GM18499 (cell line): ENCODE data around the gene GRIK3.
"Not testable (repeated sequence)": the region's sequence is repeated elsewhere in the genome, so short reads cannot be mapped to it uniquely, and the experiment has no call there.

ENCODE experiments used
- ATAC-seq: cut with Tn5 transposase; IDR thresholded peaks from one replicate; pipeline ENCODE4 v1.9.1; 2021; ENCODE audit warnings: moderate number of reproducible peaks; ENCODE audit not compliant: insufficient read depth, unreplicated experiment

Gene GRIK3

DNA sequence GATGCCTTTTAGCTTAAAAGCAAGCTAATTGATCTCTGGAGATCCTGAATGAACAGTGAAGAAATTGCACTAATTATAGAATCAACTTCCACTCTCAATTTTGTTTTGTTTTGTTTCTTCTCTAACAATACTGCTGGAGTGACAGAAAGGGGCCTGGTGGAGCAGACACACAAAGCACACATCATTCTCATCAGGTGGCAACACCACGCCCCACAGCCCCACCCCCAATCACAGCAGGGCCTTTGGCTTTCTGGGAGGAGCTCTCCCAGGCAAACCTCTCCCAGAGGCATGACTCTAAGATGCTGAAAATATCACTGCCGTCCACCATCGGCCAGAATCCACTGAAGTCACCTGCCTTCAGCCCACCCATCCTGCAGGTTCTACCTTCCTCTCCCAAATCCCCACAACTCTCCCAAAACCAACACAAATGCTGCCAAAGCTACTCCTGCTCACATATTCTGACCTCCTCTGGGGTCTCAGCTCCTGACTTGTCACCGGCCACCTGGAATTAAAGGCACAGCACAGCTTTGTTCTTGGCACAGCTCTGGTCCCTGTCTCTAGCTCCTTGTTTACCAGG, 120.7 kb downstream of the GRIK3 start:
- ATAC-seq: no peak

DNA sequence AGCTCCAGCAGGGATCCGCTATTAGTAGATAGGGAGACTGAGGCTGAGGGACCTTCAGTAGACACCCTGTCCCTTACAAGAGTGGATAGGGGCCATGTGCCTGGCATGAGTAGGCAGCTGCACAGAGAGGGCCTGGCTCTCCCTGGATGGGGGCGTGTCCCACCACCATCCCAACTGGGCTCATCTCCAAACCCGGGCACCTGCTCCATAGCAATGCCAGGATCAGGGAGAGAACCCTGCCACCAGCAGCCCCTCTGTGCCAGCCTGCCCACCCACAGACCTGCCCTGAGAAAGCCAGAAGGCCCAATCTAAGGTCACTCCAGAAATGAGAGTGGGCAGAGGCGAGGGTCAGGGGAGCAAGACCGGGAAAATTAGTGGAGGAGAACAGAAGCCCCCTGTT, 121.3 kb downstream of the GRIK3 start:
- no peak for ATAC-seq

DNA sequence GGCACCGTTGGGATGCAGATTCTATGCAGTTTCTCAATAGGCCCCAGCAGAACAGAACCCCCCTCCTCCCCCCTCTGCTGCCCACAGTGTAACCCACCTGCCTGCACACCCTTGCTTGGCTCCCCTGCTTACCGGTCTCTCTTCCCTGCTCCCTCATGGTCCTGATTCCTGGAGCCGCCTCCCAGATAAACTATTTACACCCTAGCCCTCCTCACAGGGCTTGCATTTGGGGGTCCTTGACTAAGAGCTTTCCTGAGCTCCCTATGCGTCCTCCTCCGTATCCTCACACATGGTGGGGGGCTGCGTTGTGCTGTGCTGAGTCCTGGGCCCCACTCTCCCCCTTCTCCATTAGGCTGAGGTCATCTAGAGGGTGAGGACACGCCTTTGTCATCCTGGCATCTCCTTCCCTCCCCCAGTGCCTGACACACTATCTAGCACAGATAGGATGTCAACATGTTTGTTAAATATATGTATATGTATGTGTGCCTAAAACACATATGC, 121.9 kb downstream of the GRIK3 start:
- no peak for ATAC-seq

DNA sequence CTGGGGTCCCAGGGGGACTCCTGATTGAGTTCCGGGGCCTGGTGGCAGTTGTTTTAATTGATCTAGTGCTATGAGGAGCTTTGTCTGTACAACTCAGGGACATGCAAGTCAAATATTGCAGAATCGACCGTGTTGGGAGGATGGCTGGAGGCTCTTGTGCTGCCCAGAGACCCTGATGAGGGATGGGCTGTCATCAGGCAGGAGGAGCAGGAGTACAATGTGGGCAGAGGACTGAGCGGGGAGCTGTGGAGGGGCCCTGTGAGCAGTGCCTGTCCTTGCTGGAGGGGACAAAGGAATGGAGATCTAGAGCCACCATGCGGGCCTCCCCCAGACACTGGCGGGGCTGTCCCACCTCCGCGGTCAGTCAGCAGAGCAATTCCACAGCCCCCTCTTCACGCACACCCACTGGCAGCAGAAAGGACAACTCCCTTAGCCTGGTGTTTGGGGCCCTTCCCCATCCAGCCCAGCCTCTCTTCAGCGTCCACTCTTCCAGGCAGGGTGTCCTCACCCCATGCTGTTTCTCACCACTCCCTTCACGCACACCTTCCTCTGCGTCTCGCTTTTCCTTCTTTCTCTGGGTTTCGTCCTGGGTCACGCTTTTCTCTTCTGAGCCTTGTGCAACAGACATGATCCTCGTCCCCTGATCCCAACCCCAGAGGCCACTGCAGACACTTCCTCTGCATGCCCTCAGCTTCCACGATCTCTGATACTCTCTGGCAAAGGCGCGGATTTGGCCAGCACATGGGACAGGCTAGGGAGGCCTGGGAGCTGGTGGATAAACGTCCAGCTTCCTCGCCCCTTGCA, 122.6 kb downstream of the GRIK3 start:
- ATAC-seq: no peak

DNA sequence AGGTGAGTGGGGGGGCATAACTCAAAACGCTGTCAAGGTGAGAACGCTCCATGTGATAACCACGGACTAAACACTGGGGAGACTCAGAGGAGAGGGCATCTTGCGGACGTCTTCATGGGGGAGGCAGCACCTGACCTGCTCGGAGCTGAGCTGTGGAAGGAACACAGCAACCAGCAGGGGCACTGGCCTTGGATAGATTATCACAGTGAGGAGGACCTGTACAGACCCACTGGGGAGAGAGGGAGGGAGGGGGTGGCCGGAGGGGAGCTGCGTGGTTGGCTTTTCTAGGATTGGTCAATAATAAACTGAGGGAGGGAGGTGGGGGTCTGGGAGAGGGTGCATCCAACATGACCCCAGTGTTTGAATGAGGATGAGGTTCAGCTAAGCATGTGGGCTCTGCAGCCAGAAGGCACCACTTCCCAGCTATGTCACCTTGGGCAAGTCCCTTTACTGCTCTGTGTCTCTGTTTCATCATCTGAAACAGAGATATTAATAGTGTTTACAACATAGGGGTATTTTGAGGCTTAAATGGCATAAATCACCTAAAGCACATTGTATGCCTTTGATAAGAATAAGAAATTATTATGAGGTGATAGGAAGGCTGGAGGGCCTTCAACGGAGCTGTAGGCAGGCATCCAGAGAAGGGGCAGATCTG, 123.3 kb downstream of the GRIK3 start:
- no peak for ATAC-seq

DNA sequence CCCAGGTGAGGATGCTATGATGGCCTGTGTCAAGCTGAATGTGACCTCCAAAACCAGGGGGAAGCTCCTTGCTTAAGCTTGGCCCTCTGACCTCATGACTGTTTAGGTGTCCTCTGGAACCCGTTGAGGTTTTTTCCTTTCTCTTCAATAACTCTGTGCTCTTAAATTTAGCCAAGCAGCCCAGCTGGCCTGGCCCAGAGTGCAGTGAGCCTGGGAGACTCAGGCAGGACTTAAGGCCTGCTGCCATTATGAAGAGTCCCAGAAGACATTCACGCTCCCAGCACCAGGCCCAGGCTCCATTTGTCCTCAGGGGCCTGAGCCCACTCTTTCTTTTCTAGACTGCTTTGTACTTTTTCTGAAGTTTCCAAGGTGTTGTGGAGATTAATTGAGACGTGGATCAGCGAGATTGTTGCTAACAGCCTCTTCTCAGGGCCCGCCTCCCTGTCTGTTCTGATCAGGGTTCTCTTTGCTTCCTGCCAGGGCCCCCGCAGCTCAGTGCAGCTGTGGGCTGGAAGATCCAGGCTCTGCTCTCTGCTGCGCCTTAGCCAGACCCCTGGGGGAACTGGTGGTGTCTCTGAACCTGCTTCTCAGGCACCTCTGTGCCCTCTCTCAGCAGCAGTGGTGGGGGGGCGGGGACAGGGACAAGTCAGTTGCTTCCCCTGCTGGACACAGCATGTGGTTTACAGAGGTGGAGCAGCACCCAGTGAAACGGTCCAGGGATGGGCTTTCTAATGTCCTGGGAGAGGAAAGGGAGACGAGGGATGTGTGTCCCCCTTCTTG, 124.2 kb downstream of the GRIK3 start:
- ATAC-seq: no peak

DNA sequence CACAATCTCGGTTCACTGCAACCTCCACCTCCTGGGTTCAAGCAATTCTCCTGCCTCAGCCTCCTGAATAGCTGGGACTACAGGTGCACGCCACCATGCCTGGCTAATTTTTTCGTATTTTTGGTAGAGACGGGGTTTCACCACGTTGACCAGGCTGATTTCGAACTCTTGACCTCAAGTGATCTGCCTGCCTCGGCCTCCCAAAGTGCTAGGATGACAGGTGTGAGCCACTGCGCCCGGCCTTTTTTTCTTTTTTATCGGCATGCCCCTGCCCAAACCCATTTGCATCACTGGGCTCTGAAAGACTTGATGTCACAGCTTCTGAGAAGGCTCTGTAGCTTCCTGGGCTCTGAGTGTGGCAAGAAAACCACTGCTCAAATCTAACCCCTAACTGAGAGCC, 125.0 kb downstream of the GRIK3 start:
- not testable (repeated sequence) for ATAC-seq

DNA sequence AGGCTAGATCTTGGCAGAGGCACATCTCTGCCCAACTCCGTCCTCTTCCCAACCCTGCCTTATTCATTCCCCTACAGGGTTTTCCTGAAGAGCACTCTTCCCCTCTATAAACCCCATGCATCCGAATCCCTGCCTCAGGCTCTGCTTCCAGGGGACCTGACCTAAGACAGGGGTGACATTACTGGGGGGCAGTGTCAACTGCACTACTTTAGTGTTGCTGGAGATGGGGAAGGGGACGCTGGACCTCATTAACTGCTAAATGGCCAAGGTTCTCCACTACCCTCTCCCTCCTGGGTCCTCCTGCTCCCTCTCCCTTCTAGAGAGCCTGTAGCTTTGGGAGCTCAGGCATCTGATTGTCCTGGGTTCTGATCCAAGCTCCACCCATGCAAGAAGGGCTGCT, 126.2 kb downstream of the GRIK3 start:
- ATAC-seq: no peak

DNA sequence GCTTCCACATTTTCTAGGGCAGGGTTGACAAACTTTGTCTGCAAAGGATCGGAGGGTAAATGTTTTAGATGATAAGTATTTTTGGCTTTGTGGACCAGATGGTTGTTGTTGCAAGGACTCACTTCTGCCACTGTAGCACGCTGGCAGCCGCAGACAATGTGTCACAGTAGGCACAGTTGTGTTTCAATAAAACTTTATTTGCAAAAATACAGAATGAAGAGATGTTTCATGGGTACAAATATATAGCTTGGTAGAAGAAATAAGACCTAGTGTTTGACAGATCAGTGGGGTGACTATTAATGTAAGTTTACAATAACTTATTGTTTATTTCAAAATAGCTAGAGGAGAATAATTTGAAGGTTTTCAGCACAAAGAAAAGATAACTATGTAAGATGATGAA, 127.8 kb downstream of the GRIK3 start:
- ATAC-seq: no peak

DNA sequence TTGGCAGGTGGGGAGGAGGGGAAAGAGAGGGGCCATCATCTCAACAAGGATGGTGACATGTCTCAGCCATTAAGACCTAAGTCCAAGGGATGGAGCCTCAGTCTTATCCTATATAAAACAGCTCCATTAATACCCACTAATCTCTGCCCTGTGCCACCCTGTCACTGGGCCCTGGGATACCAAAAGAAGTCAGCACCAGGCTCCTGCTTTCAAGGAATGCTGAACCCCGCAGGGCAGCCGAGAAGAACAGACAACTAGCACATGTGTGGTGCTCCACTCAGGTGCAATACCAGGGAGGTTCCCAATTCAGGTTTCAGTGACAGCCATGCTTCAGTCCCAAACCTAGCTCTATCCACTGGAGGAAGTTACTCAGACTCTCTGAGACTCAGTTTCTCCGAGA, 128.4 kb downstream of the GRIK3 start:
- no peak for ATAC-seq

DNA sequence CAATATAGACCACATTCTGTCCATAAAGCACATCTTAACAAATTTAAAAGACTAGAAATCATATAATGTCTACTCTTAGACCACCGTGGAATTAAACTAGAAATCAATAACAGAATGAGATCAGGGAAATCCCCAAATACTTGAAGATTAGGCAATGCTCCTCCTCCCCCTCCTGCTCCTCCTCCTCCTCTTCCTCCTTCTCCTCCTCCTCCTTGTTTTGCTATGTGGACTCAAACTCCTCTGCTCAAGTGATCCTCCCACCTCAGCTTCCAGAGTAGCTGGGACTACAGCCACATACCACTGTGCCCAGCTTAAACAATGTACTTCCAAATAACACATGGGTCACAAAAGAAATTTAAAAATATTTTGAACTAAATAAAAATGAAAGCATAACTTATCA, 134.2 kb downstream of the GRIK3 start:
- ATAC-seq: no peak

DNA sequence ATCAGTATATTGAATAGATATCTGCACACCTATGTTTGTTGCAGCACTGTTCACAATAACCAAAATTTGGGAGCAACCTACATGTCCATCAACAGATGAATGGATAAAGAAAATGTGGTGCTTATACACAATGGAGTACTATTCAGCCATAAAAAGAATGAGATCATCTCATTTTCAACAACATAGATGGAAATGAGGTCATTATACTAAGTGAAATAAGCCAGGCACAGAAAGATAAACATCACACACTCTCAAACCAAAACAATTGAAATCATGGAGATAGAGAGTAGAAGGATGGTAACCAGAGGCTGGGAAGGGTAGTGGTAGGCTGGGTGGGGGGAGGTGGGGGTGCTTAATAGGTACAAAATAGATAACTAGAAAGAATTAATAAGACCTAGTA, 136.5 kb downstream of the GRIK3 start:
- not testable (repeated sequence) for ATAC-seq

DNA sequence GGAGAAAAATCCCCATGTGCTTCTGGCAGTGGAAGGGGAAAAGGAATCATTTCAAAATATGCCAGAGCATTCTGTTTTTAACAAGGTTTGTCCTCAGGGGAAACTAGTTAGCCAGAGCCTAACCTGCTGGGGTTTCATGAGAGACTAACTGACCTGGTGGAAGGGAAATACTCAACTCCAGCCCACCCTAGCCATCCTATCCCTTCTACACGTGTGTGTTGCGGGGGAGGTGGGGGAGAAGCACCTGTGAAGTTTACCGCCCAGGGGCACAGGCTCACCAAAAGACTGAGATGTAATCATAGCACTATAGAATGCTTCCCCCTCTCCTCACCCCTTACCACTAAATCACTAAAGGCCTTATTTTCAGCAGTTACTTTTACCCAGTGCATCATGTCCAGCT, 139.5 kb downstream of the GRIK3 start:
- no peak for ATAC-seq

DNA sequence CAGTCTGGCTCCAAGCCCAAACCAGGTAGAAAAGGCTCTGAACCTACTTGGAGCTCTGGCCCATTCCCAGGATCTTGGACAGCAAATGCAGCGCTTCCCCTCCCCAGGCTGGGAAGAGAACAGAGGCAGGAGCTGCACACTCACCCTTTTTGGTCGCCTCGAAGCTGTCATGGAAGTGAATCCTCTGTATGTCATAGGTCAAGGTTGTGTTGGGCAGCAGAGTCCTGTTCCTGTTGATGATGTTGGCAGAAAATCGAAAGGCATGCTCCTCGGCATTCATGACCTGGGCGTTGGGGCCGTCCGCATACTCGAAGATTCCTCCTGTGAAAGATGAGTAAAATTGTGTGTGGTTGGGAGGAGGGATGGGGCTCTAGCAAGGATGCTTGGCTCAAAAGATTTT, 143.5 kb downstream of the GRIK3 start:
- no peak for ATAC-seq

DNA sequence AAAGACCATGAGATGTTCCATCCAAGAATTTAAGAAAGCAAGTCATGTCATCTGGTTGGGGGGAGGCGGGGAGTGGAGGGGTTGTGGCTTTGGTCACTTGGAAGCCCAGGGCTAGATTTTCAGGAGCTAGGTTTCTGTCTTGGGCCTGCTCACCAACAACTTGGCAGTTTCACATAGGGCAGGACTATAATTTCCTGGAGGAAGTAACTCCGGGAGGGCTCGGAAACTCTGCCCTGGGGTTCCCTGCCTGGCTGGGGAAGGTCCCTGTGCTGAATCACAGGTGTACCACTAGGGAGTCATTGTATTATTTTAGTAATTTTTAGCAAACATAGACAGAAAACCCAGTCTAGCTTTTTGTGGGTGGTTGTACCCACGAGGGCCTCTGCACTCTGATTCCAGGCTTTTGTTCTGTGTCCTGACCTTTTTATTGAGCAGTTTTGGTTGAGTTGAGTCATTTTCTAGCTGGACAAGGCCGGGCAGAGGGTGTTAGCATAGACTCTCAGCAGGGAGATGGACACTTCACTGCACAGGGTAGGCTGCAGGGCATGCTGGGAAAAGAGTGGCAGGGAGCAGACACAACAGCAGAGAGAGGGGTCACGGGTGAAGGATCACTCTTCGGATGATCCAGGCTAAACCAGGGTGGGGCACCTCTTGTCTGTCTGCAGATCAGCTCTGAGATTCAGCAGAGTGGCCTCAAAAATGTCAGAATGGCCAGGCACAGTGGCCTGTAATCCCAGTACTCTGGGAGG, 144.7 kb downstream of the GRIK3 start:
- ATAC-seq: no peak

DNA sequence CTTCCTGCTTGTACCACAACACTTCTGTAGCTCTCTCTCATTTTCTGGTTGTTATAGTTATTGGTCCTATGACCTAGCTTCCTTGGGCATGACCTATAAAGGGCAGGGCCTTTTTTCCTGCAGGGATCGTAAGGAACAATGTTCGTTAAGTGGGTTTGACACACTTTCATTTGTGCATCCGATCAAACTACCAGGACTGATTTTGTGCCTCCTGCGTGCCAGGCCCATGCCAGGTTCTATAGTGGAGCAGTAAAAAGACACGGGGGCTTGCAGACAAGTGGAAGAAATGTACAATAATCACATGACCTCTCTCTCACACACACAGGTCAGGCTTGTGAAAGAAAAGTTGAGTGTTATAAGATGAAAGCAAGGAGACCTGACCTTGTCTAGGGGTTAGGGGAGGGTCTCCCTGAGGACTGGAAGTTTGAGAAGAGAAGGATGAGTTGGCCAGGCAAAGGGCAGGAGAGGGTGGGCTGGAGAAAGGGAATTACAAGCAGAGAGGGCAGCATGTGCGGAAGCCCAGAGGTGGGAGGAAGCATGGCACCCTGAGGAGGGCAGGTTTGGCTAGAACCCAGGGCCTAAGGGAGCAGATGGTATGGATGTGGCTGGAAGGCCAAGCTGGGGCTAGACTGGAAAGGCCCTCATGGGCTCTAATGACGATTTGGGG, 145.4 kb downstream of the GRIK3 start:
- no peak for ATAC-seq

DNA sequence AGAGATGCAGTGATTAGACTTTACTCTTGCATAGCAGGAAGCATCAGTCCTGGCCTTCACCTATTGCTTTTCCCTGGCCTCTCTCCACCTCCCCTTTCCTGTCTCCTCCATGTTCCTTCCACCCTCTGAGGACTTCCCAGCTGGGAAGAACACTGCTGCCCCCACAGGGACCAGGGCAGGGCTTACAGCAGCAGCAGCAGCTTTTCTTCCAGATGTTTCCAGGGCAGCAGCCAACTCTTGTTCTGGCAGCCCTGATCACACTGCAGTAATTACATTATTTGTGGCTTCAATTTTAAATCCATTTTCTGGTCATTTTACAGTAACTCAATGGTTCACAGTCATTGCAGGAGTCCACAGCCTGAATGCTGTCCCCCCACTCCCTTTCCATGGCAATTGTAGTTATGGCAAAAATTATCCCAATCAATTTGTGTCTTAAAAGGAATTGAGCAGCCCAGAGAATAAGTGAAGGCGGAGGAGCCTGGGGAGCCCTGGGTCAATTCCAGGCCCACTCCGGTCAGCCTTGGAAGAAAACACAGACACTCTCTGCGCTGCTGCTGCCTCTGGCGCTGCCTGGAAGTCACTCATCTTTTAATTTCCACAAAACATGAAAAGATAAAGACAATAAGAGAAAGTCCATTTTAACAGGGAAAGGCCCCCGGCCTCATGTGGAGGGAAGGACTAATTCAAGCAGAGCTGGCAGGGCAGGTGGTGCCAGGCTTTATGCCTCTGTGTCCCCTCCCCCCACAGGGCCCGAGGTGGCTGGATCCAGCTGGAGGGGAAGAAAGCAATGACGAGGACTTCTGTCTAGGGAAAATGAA, 148.6 kb downstream of the GRIK3 start:
- no peak for ATAC-seq

DNA sequence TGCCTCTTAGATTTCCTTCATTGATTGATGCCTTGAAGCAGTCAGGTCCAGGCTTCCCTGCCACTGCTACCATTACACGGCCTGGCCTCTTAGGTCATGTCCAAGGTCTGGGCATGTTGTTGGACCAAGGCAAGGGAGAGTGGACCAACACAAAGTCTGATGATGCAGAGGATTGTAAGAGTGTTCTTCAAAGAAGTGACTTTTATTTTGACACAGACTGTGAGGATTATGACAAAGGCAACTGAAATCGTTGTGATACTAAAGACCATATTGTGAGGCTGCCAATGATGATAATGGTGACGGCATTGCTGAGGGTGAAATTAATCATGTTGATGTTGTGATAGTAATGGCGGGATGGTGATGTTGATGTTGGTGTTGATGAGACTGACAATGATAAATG, 149.5 kb downstream of the GRIK3 start:
- no peak for ATAC-seq
